AG10803 (cell line): Measurements from ENCODE around the gene GBA2.
A peak's percentile ranks its signal among the peaks of the same experiment; 100 is the strongest.

Experiments used
- DNase-seq: peaks from one replicate; pipeline ENCODE4 v3.0.0; 2010; ENCODE audit warnings: low read depth
- H3K4me3 ChIP-seq: 2 replicates; pipeline ENCODE4 v1.5.1; 2011; ENCODE audit warnings: mild to moderate bottlenecking, low read length, control low read depth
- CTCF ChIP-seq: conservative IDR thresholded peaks from 2 replicates; pipeline ENCODE4 v1.5.1; 2011; ENCODE audit warnings: mild to moderate bottlenecking, low read length, control low read depth, inconsistent platforms

The GBA2 gene

GRCh38 chr9:35688558-35689541 lies 60.2 kb downstream of the GBA2 start:
- H3K4me3 ChIP-seq = peak overlapping the region; percentile 97
- no peak for TF ChIP-seq CTCF

GRCh38 chr9:35687972-35688557 lies 61.0 kb downstream of the GBA2 start:
- TF ChIP-seq CTCF = no peak
- DNase-seq = no peak
- H3K4me3 ChIP-seq = peak overlapping the region; percentile 97

More at GRCh38 chr9:35688558-35689541, 60.2 kb downstream of the GBA2 start:
- DNase-seq = peak; percentile 72

- DNase-seq = no peak
- TF ChIP-seq CTCF = no peak
- H3K4me3 ChIP-seq = peak overlapping the region; percentile 97
Measured at GRCh38 chr9:35687306-35687705, 61.7 kb downstream of the GBA2 start.
